BE2C (cell line): Measurements from ENCODE around the gene ETV4.

Experiments
- DNase-seq: peaks from one replicate; pipeline ENCODE4 v3.0.0-alpha.2; 2020
- H3K27me3 ChIP-seq: fragments of 250-450 bp; sonication (Bioruptor Pico); 2 replicates; pipeline ENCODE4 v1.5.1; 2020; ENCODE audit warnings: mild to moderate bottlenecking
- H3K36me3 ChIP-seq: fragments of 250-450 bp; sonication (Bioruptor Pico); 2 replicates; pipeline ENCODE4 v1.5.1; 2020; ENCODE audit warnings: mild to moderate bottlenecking
- H3K4me1 ChIP-seq: fragments of 250-450 bp; sonication (Bioruptor Pico); 2 replicates; pipeline ENCODE4 v1.5.1; 2020
- H3K4me3 ChIP-seq: 2 replicates; pipeline ENCODE4 v1.5.1; 2011; ENCODE audit warnings: low read depth, low read length
- H3K9me3 ChIP-seq: fragments of 250-450 bp; sonication (Bioruptor Pico); 2 replicates; pipeline ENCODE4 v1.5.1; 2020
- CTCF ChIP-seq: IDR thresholded peaks from 2 replicates; pipeline ENCODE4 v1.5.1; 2012; ENCODE audit warnings: mild to moderate bottlenecking, low read depth, low read length

ETV4 gene

GRCh38 chr17:43588121-43588520 is 42.0 kb upstream of the ETV4 start:
- no peak for DNase-seq
- no peak for TF ChIP-seq CTCF
- Histone ChIP-seq H3K27me3 (no peaks in the 10 kb centered on the region), H3K9me3 (no peaks in the 10 kb centered on the region), H3K36me3 (no peaks in the 10 kb centered on the region), H3K4me3 (no peak overlapping the region), H3K4me1 (peaks cover 13% of the 10 kb centered on the region)

- Histone ChIP-seq H3K4me3 (no peak overlapping the region), H3K36me3 (no peaks in the 10 kb centered on the region), H3K4me1 (peaks cover 13% of the 10 kb centered on the region), H3K9me3 (no peaks in the 10 kb centered on the region), H3K27me3 (no peaks in the 10 kb centered on the region)
- no peak for TF ChIP-seq CTCF
- DNase-seq, result no peak
Observed at GRCh38 chr17:43587647-43588046, 41.5 kb upstream of the ETV4 start.

- Histone ChIP-seq H3K4me1 (no peaks in the 10 kb centered on the region), H3K9me3 (no peaks in the 10 kb centered on the region), H3K4me3 (no peak overlapping the region), H3K36me3 (no peaks in the 10 kb centered on the region), H3K27me3 (no peaks in the 10 kb centered on the region)
- DNase-seq, result no peak
- TF ChIP-seq CTCF, result no peak
Observed at GRCh38 chr17:43584666-43585102, 38.5 kb upstream of the ETV4 start.

GRCh38 chr17:43583332-43583731 is 37.2 kb upstream of the ETV4 start:
- Histone ChIP-seq H3K4me3 (no peak overlapping the region), H3K4me1 (no peaks in the 10 kb centered on the region), H3K9me3 (no peaks in the 10 kb centered on the region), H3K27me3 (no peaks in the 10 kb centered on the region), H3K36me3 (no peaks in the 10 kb centered on the region)
- no peak for DNase-seq
- no peak for TF ChIP-seq CTCF

GRCh38 chr17:43581613-43582012 is 35.5 kb upstream of the ETV4 start:
- no peaks in the 10 kb centered on the region for H3K27me3 ChIP-seq

GRCh38 chr17:43581130-43581529 is 35.0 kb upstream of the ETV4 start:
- Histone ChIP-seq H3K36me3 (no peaks in the 10 kb centered on the region), H3K4me1 (no peaks in the 10 kb centered on the region), H3K9me3 (no peaks in the 10 kb centered on the region), H3K4me3 (no peak overlapping the region), H3K27me3 (no peaks in the 10 kb centered on the region)
- no peak for DNase-seq
- no peak for TF ChIP-seq CTCF

More at GRCh38 chr17:43581613-43582012, 35.5 kb upstream of the ETV4 start:
- no peak for TF ChIP-seq CTCF
- Histone ChIP-seq H3K9me3 (no peaks in the 10 kb centered on the region), H3K36me3 (no peaks in the 10 kb centered on the region), H3K4me3 (no peak overlapping the region), H3K4me1 (no peaks in the 10 kb centered on the region)
- no peak for DNase-seq
